CD14-positive monocyte (primary cell): Measurements from ENCODE around the gene ZDHHC14. TPM values are rescaled to one million over a fixed set of nuclear protein-coding genes. Genes with fewer than 3 reads are reported as not detected.

Experiments
- DNase-seq, 3 donors: peaks; one replicate each; pipeline ENCODE4 v3.0.0-alpha.2; 2011 to 2022
- H2AFZ ChIP-seq: 2 replicates; pipeline ENCODE4 v1.6.0; 2012; ENCODE audit warnings: mild to moderate bottlenecking, low read depth, low read length, inconsistent platforms; ENCODE audit not compliant: insufficient read depth, poor library complexity, severe bottlenecking
- H3K27ac ChIP-seq, 2 donors: 1 replicate in 1 of 2; 2 replicates in 1 of 2; pipeline ENCODE4 v1.5.1; 2012 to 2013; ENCODE audit warnings: low read length in 2 of 2, control low read depth in 1 of 2, inconsistent platforms in 1 of 2, low read depth in 1 of 2, mild to moderate bottlenecking in 1 of 2
- H3K27me3 ChIP-seq, 2 donors: one replicate each; pipeline versions ENCODE4 v1.6.0 to v1.6.1; 2011 to 2013; ENCODE audit warnings: low read length in 2 of 2; ENCODE audit not compliant: control insufficient read depth in 2 of 2, insufficient read depth in 2 of 2
- H3K36me3 ChIP-seq, 2 donors: replicated peaks in 1 of 2; 1 replicate in 1 of 2; 2 replicates in 1 of 2; pipeline versions ENCODE4 v1.5.1 to v1.6.1; 2012 to 2013; ENCODE audit warnings: low read length in 2 of 2, control low read depth in 1 of 2, inconsistent platforms in 1 of 2, mild to moderate bottlenecking in 1 of 2; ENCODE audit not compliant: insufficient read depth in 2 of 2, control insufficient read depth in 1 of 2
- H3K4me1 ChIP-seq, 2 donors: 1 replicate in 1 of 2; 2 replicates in 1 of 2; pipeline versions ENCODE4 v1.5.1 to v1.6.1; 2012 to 2013; ENCODE audit warnings: low read length in 2 of 2, control low read depth in 1 of 2, inconsistent platforms in 1 of 2, mild to moderate bottlenecking in 1 of 2, moderate library complexity in 1 of 2; ENCODE audit not compliant: insufficient read depth in 2 of 2, control insufficient read depth in 1 of 2
- H3K4me2 ChIP-seq: replicated peaks from 2 replicates; pipeline ENCODE3; 2012; ENCODE audit warnings: low read length, moderate library complexity, mild to moderate bottlenecking; ENCODE audit not compliant: poor library complexity, severe bottlenecking; ENCODE audit errors: extremely low read depth
- H3K4me3 ChIP-seq, 3 experiments: fragments of 200-600 bp in 1 of 3; sonication (generic) in 1 of 3; replicated peaks in 1 of 3; 1 replicate in 2 of 3; 2 replicates in 1 of 3; pipeline ENCODE4 v1.5.1; 2011 to 2013; ENCODE audit warnings: low read length in 3 of 3, mild to moderate bottlenecking in 3 of 3, control low read depth in 2 of 3, low read depth in 2 of 3, inconsistent platforms in 1 of 3, moderate library complexity in 1 of 3
- H3K79me2 ChIP-seq: 2 replicates; pipeline ENCODE4 v1.6.0; 2012; ENCODE audit warnings: mild to moderate bottlenecking, control low read depth, inconsistent platforms, low read length, moderate library complexity; ENCODE audit not compliant: insufficient read depth
- H3K9ac ChIP-seq: 2 replicates; pipeline ENCODE4 v1.6.0; 2017; ENCODE audit warnings: low read length, mild to moderate bottlenecking; ENCODE audit not compliant: insufficient read depth, poor library complexity, severe bottlenecking
- H3K9me3 ChIP-seq, 2 donors: replicated peaks in 1 of 2; 1 replicate in 1 of 2; 2 replicates in 1 of 2; pipeline versions ENCODE4 v1.5.1 to v1.6.1; 2012 to 2013; ENCODE audit warnings: low read length in 2 of 2, control low read depth in 1 of 2; ENCODE audit not compliant: control insufficient read depth in 1 of 2, insufficient read depth in 1 of 2
- H4K20me1 ChIP-seq: 2 replicates; pipeline ENCODE4 v1.6.0; 2012; ENCODE audit warnings: mild to moderate bottlenecking, low read length, control low read depth, moderate library complexity; ENCODE audit not compliant: insufficient read depth
- H3K27ac Mint-ChIP-seq, 7 donors: one replicate each; pipeline ENCODE4 v1.8.0; 2020; ENCODE audit warnings: mild to moderate bottlenecking in 7 of 7, mixed read lengths in 7 of 7, moderate library complexity in 6 of 7, inconsistent platforms in 2 of 7
- H3K27me3 Mint-ChIP-seq, 3 donors: one replicate each; pipeline ENCODE4 v1.8.0; 2021 to 2022; ENCODE audit warnings: low read depth in 3 of 3, mild to moderate bottlenecking in 3 of 3, mixed read lengths in 3 of 3, moderate library complexity in 3 of 3, inconsistent platforms in 1 of 3
- H3K36me3 Mint-ChIP-seq, 2 donors: one replicate each; pipeline ENCODE4 v1.8.0; 2020; ENCODE audit warnings: mixed read lengths in 2 of 2, inconsistent platforms in 1 of 2, mild to moderate bottlenecking in 1 of 2
- H3K4me1 Mint-ChIP-seq: one replicate; pipeline ENCODE4 v1.8.0; 2020; ENCODE audit warnings: mild to moderate bottlenecking, mixed read lengths
- H3K4me3 Mint-ChIP-seq, 2 donors: one replicate each; pipeline ENCODE4 v1.8.0; 2020; ENCODE audit warnings: mild to moderate bottlenecking in 2 of 2, mixed read lengths in 2 of 2, moderate library complexity in 1 of 2
- H3K9me3 Mint-ChIP-seq, 7 donors: one replicate each; pipeline ENCODE4 v1.8.0; 2020 to 2022; ENCODE audit warnings: mixed read lengths in 7 of 7, mild to moderate bottlenecking in 6 of 7, moderate library complexity in 6 of 7, inconsistent platforms in 2 of 7
- CTCF ChIP-seq: fragments of 200-600 bp; IDR thresholded peaks from one replicate; pipeline ENCODE4 v1.8.0; 2022; ENCODE audit warnings: antibody characterized with exemption, mild to moderate bottlenecking
- WGBS: methylation state at CpG from one replicate; pipeline ENCODE4 v1.1.5; 2013; ENCODE audit warnings: missing lambda C conversion rate; ENCODE audit not compliant: insufficient coverage; 5-methylcytosine and 5-hydroxymethylcytosine counted together
- intact Hi-C, 2 donors: fragments of 100-400 bp; cut with micrococcal nuclease; formaldehyde crosslinking; loops; one replicate each; pipeline versions ENCODE4 v1.15.0 to v1.15.1; 2023
- polyA plus RNA-seq, 3 donors: library from polyadenylated mRNA; depleted of rRNA in 1 of 3; unstranded in 2 of 3; stranded (reverse) in 1 of 3; fragments of 300-500 nt in 2 of 3; fragments of >200 nt in 1 of 3; fragmentation: Illumina TruSeq in 2 of 3; gene quantifications; 1 replicate in 2 of 3; 2 replicates in 1 of 3; pipeline ENCODE4 v1.2.3, GENCODE V29; 2012 to 2021

The ZDHHC14 gene
- polyA plus RNA-seq, 3 donors = 0.30 to 1.7 (median 0.93) TPM

GRCh38 chr6:157641837-157642236, 260.8 kb downstream of the ZDHHC14 start:
- no peak for TF ChIP-seq CTCF
- intact Hi-C loops = no loop called here
- Histone ChIP-seq H4K20me1 (no peaks in the 10 kb centered on the region), H3K4me3 (no peak overlapping the region), H2AFZ (no peak overlapping the region), H3K4me2 (no peak overlapping the region), H3K27me3 (no peaks in the 10 kb centered on the region), H3K79me2 (no peaks in the 10 kb centered on the region), H3K36me3 (no peaks in the 10 kb centered on the region), H3K9ac (no peak overlapping the region), H3K9me3 (no peaks in the 10 kb centered on the region), H3K4me1 (peaks cover 0 to 7% of the 10 kb centered on the region in 2 donors), H3K27ac (no peak overlapping the region)
- no peak overlapping the region for H3K27ac Mint-ChIP-seq
- H3K36me3 Mint-ChIP-seq = no peaks in the 10 kb centered on the region
- WGBS = 100% methylated on average over 1 of the region's 2 CpGs
- H3K9me3 Mint-ChIP-seq = peaks cover 0 to 1% (median 0%) of the 10 kb centered on the region in 7 donors
- DNase-seq = no peak
- H3K27me3 Mint-ChIP-seq = peaks cover 9 to 16% (median 14%) of the 10 kb centered on the region in 3 donors
- no peak overlapping the region for H3K4me3 Mint-ChIP-seq
- H3K4me1 Mint-ChIP-seq = peaks cover 26% of the 10 kb centered on the region

GRCh38 chr6:157642736-157643135, 261.7 kb downstream of the ZDHHC14 start:
- H3K27me3 Mint-ChIP-seq = peaks cover 9 to 16% (median 13%) of the 10 kb centered on the region in 3 donors
- Histone ChIP-seq H3K9me3 (no peaks in the 10 kb centered on the region), H3K4me2 (no peak overlapping the region), H3K4me1 (peaks cover 3 to 13% of the 10 kb centered on the region in 2 donors), H3K4me3 (no peak overlapping the region), H3K36me3 (no peaks in the 10 kb centered on the region), H3K27me3 (no peaks in the 10 kb centered on the region), H3K79me2 (no peaks in the 10 kb centered on the region), H4K20me1 (no peaks in the 10 kb centered on the region), H3K9ac (no peak overlapping the region), H2AFZ (no peak overlapping the region), H3K27ac (no peak overlapping the region)
- peaks cover 35% of the 10 kb centered on the region for H3K4me1 Mint-ChIP-seq
- peaks cover 0 to 5% (median 0%) of the 10 kb centered on the region in 7 donors for H3K9me3 Mint-ChIP-seq
- DNase-seq = no peak
- H3K4me3 Mint-ChIP-seq = no peak overlapping the region
- no peak overlapping the region for H3K27ac Mint-ChIP-seq
- H3K36me3 Mint-ChIP-seq = peaks cover 0 to 5% of the 10 kb centered on the region in 2 donors
- intact Hi-C loops = no loop called here
- TF ChIP-seq CTCF = no peak
- WGBS = 90% methylated on average over 2 of the region's 3 CpGs
